ENCODE results near the gene AGPAT3. TPM values are rescaled to one million over a fixed set of nuclear protein-coding genes. Genes with fewer than 3 reads are reported as not detected.

Gene AGPAT3
- total and polyA plus RNA-seq, 10 of the 15 experiments (the other 5 are each of a cell fraction or from before 2014, with no cell fraction given), result 1.2 to 110 (median 30.8) TPM

- 0 out of 3 replicates have a peak, but pooled peaks of 1 of the 2 experiments have one; percentile 18 for TF ChIP-seq EGR1 (IDR thresholded peaks at IDR 0.05; ENCODE audit: borderline replicate concordance in 1 of 2, low read depth in 2 of 2, low read length in 2 of 2)
- TF ChIP-seq TCF12 (IDR thresholded peaks at IDR 0.05; ENCODE audit: low read depth, low read length), result 0 out of 2 replicates have a peak, but pooled peaks have one; percentile 46
- peak; percentile 80 to 82 for TF ChIP-seq BHLHE40 (IDR thresholded peaks at IDR 0.05; ENCODE audit: borderline replicate concordance in 1 of 2, low read depth in 2 of 2, low read length in 1 of 2)
- peak; percentile 99 for TF ChIP-seq RELA (IDR thresholded peaks at IDR 0.05; ENCODE audit: borderline replicate concordance, partially characterized antibody)
- peak; percentile 50; the same call in 1 of the 2 replicates for TF ChIP-seq MXI1 (IDR thresholded peaks at IDR 0.05; ENCODE audit: low read depth, low read length)
- TF ChIP-seq SMARCA5 (IDR thresholded peaks at IDR 0.05), result peak; percentile 4; the same call in 1 of the 2 replicates
- TF ChIP-seq ATF2 (IDR thresholded peaks at IDR 0.05; ENCODE audit: low read length), result peak; percentile 42; the same call in 1 of the 2 replicates
- no peak for TF ChIP-seq SIN3A (IDR thresholded peaks at IDR 0.05; ENCODE audit: low read depth, low read length)
- TF ChIP-seq ATF7 (IDR thresholded peaks at IDR 0.05; ENCODE audit: low read depth), result no peak
- peak; percentile 88 for TF ChIP-seq CUX1 (IDR thresholded peaks at IDR 0.05; ENCODE audit: insufficient replicate concordance, low read depth, low read length)
- TF ChIP-seq MEF2A (IDR thresholded peaks at IDR 0.05; ENCODE audit: insufficient read depth, low read depth, low read length), result 0 out of 2 replicates have a peak, but pooled peaks have one; percentile 9
- TF ChIP-seq GATAD2B (conservative IDR thresholded peaks at IDR 0.05; ENCODE audit: low read depth), result peak; percentile 33; the same call in 1 of the 2 replicates
- peak; percentile 27; the same call in 1 of the 2 replicates for TF ChIP-seq CREM (IDR thresholded peaks at IDR 0.05; ENCODE audit: low read depth)
- TF ChIP-seq IKZF1 (conservative IDR thresholded peaks at IDR 0.05), result peak; percentile 51
- TF ChIP-seq ETV6 (conservative IDR thresholded peaks at IDR 0.05 in 1 of 2, IDR thresholded peaks at IDR 0.05 in 1 of 2; ENCODE audit: borderline replicate concordance in 1 of 2, low read depth in 1 of 2), result 0 out of 4 replicates have a peak, but pooled peaks of 1 of the 2 experiments have one; percentile 26
- TF ChIP-seq ASH2L (IDR thresholded peaks at IDR 0.05; ENCODE audit: borderline replicate concordance, low read depth), result no peak
- no peak for TF ChIP-seq ZBTB40 (IDR thresholded peaks at IDR 0.05; ENCODE audit: borderline replicate concordance)
Measured at GRCh38 chr21:43957611-43958362, 92.8 kb downstream of the AGPAT3 start (continued).
